Nephron progenitor cell (in vitro differentiated cells): ENCODE results near the gene SUMF1.
A peak's percentile ranks its signal among the peaks of the same experiment; 100 is the strongest.

Experiments used
- DNase-seq: peaks from one replicate; pipeline ENCODE4 v3.0.0; 2021
- H3K27ac Mint-ChIP-seq: 2 replicates; pipeline ENCODE4 v1.8.0; 2021; ENCODE audit warnings: mild to moderate bottlenecking, moderate library complexity, mixed read lengths
- H3K27me3 Mint-ChIP-seq: 2 replicates; pipeline ENCODE4 v1.8.0; 2021; ENCODE audit warnings: mild to moderate bottlenecking, low read depth, mixed read lengths; ENCODE audit not compliant: poor library complexity
- H3K36me3 Mint-ChIP-seq: 2 replicates; pipeline ENCODE4 v1.8.0; 2021; ENCODE audit warnings: low read depth, mixed read lengths
- H3K4me1 Mint-ChIP-seq: 2 replicates; pipeline ENCODE4 v1.8.0; 2021; ENCODE audit warnings: mixed read lengths
- H3K4me3 Mint-ChIP-seq: 2 replicates; pipeline ENCODE4 v1.8.0; 2021; ENCODE audit warnings: mild to moderate bottlenecking, moderate library complexity, mixed read lengths
- H3K9me3 Mint-ChIP-seq: 2 replicates; pipeline ENCODE4 v1.8.0; 2021; ENCODE audit warnings: mild to moderate bottlenecking, moderate library complexity, mixed read lengths
- CTCF ChIP-seq: fragments of 200-600 bp; sonication (generic); IDR thresholded peaks from 2 replicates; pipeline ENCODE4 v1.5.0; 2021; ENCODE audit warnings: antibody characterized with exemption

The SUMF1 gene

DNA sequence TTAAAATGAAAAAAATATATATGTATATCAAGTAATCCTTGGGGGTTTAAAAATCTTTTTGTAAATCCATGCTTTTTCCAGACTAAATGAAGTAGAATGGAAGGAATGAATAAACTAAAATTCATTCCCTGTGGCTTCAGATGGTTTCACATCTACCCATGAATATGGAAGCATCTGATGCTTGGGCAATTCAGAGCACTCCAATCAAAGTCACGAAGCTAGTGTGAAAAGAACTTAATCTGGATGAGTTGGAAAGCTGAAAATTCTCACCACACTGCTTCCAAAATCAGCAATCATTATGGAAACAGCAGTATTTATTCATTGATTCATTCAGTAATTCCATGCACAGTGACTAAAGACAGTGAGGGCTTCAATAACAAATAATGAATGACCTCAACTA is 55.2 kb downstream of the SUMF1 start:
- peaks cover 30% of the 10 kb centered on the region for H3K36me3 Mint-ChIP-seq
- H3K4me1 Mint-ChIP-seq = peaks cover 3% of the 10 kb centered on the region
- H3K27ac Mint-ChIP-seq = no peak overlapping the region
- no peak overlapping the region for H3K4me3 Mint-ChIP-seq
- no peaks in the 10 kb centered on the region for H3K27me3 Mint-ChIP-seq
- DNase-seq = no peak
- H3K9me3 Mint-ChIP-seq = no peaks in the 10 kb centered on the region
- TF ChIP-seq CTCF = no peak

DNA sequence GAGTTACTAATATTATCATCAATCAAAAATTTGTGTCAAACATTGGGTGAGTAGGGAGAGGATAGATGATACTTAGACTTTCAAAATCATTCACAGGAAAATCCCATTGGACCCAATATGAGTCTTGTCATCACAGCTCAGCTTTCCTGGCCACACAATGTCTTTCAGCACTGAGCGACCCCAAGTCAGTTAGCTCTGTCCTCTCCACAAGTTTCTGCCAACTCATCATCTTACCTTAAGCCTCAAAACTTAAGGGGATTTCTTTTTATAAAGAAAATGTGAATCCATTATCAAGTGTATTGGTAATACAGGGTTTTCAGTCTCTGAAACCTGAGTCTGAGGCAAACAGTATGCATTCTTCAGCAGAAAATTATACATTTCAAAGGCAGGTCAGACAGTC is 55.8 kb downstream of the SUMF1 start:
- no peak for TF ChIP-seq CTCF
- peaks cover 25% of the 10 kb centered on the region for H3K36me3 Mint-ChIP-seq
- H3K27me3 Mint-ChIP-seq = no peaks in the 10 kb centered on the region
- H3K9me3 Mint-ChIP-seq = no peaks in the 10 kb centered on the region
- no peak for DNase-seq
- H3K4me1 Mint-ChIP-seq = peaks cover 3% of the 10 kb centered on the region
- no peak overlapping the region for H3K4me3 Mint-ChIP-seq
- H3K27ac Mint-ChIP-seq = peak overlapping the region; percentile 8

DNA sequence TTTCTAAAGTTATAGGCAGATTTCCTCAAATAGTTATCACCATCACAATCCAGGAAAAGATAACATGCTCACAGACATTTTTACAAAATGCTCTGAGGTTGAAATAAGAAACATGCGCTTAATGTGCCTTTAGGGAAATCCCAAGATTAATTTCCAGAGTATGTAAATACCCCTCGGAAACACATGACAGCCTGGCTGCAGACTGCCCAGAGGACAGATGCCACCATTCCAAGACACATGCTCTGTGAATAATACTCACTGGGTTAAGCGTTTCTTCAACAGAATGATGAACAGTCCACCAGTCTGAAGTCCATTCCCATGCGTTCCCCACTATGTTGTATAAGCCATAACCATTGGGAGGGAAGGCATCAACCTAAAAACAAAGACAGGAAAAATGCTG is 56.5 kb downstream of the SUMF1 start:
- Mint-ChIP-seq H3K27ac (no peak overlapping the region), H3K4me3 (no peak overlapping the region), H3K27me3 (no peaks in the 10 kb centered on the region), H3K36me3 (peaks cover 25% of the 10 kb centered on the region), H3K4me1 (peaks cover 3% of the 10 kb centered on the region), H3K9me3 (no peaks in the 10 kb centered on the region)
- no peak for TF ChIP-seq CTCF
- no peak for DNase-seq

DNA sequence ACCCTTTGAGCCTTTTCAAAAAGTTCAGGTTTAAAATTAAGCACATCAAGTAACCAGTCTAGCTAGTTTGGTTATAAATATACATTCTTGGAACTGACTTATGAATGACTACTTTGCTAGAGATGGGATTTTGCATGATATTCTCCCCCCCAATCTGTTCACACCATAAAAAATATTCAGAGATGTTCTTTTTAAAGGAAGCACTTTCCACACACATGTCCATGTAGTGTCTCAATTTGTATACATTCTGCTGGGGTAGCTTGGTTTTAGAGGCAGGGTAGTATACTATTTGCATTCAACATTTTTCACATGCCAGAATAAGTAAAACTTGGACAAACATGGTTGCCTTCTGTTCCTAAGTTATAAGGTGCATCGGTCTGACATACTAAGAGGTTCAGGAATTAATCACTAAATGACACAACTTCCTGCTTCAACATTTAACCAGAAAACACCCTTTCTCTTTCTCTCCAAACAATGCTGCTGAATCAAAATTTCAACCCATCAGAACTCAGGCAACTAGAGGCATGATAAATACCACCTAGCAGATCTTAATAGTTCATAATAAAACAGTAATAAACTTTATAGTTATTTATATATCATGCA is 57.0 kb downstream of the SUMF1 start:
- Mint-ChIP-seq H3K27ac (no peak overlapping the region), H3K27me3 (no peaks in the 10 kb centered on the region), H3K36me3 (peaks cover 25% of the 10 kb centered on the region), H3K4me1 (peaks cover 4% of the 10 kb centered on the region), H3K4me3 (no peak overlapping the region), H3K9me3 (no peaks in the 10 kb centered on the region)
- TF ChIP-seq CTCF = no peak
- DNase-seq = no peak

- H3K27ac Mint-ChIP-seq = peak overlapping the region; percentile 66
- no peak for DNase-seq
- H3K9me3 Mint-ChIP-seq = no peaks in the 10 kb centered on the region
- no peak overlapping the region for H3K4me3 Mint-ChIP-seq
- peaks cover 11% of the 10 kb centered on the region for H3K4me1 Mint-ChIP-seq
- peaks cover 31% of the 10 kb centered on the region for H3K36me3 Mint-ChIP-seq
- TF ChIP-seq CTCF = no peak
- H3K27me3 Mint-ChIP-seq = peaks cover 3% of the 10 kb centered on the region
Measured at GRCh38 chr3:4409415-4409814, 57.7 kb downstream of the SUMF1 start.

- no peak overlapping the region for H3K4me3 Mint-ChIP-seq
- H3K9me3 Mint-ChIP-seq = no peaks in the 10 kb centered on the region
- H3K27me3 Mint-ChIP-seq = peaks cover 3% of the 10 kb centered on the region
- H3K4me1 Mint-ChIP-seq = peaks cover 12% of the 10 kb centered on the region
- TF ChIP-seq CTCF = no peak
- DNase-seq = no peak
- peaks cover 33% of the 10 kb centered on the region for H3K36me3 Mint-ChIP-seq
- peak overlapping the region; percentile 66 for H3K27ac Mint-ChIP-seq
Measured at GRCh38 chr3:4408958-4409357, 58.1 kb downstream of the SUMF1 start.
